ENCODE measurements around the gene ETNK1. TPM values are rescaled to one million over a fixed set of nuclear protein-coding genes. Genes with fewer than 3 reads are reported as not detected.
"Not testable (repeated sequence)": the region's sequence is repeated elsewhere in the genome, so short reads cannot be mapped to it uniquely, and the experiment has no call there.

ETNK1 gene
- total RNA-seq, 4 donors from 2014 or later = 16.7 to 145 (median 71.7) TPM

DNA sequence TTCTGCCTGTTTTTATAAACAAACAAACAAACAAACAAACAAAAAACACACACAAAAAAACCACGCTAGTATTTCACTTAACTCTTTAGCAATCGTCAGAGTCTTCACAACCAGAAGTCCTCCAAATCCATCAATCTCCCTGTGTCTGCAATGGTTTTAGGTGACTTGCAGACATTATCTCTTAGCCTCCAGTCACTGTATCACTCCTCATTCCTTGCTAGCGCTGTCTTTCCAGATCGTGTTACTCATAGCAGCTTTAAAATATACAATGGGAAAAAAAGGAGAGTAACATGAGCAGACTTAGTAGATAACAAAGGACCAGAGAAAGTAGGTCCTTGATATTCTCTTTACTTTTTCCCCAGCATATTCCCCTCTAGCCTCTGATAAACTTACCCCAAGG, 15.5 kb upstream of the ETNK1 start:
- intact Hi-C loops (cut with DNase I; ENCODE audit: low total_unique reads) = no loop called here
- no peaks in the 10 kb centered on the region for H3K27me3 ChIP-seq

DNA sequence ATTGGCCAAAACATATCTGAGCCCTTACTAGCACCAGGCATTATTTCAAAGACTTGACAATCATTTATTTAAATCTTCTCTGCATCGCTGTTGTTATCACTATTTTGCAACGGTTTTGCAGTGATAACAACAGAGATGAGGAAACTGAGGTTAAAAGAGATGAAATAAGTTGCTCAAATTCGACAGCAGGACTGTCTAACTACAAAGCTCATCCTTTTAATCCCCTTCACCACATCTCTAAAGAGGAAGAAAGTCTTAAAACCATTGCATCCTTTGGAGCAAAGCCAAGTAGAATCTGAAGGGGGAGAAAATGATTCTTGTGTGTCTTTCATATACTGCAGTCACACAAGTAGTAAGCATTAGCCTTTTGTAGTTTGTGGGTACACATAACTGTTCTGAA, 14.8 kb upstream of the ETNK1 start:
- intact Hi-C loops (cut with DNase I; ENCODE audit: low total_unique reads) = no loop called here
- Histone ChIP-seq H3K36me3 (no peaks in the 10 kb centered on the region), H3K9me3 (peaks cover 0 to 8% of the 10 kb centered on the region in 2 donors), H3K27ac (no peak overlapping the region), H3K4me3 (no peak overlapping the region), H3K27me3 (no peaks in the 10 kb centered on the region), H3K4me1 (no peaks in the 10 kb centered on the region)
- no peak for DNase-seq
- no peak for TF ChIP-seq POLR2A (IDR thresholded peaks at IDR 0.05)
- TF ChIP-seq, protein P1, sequence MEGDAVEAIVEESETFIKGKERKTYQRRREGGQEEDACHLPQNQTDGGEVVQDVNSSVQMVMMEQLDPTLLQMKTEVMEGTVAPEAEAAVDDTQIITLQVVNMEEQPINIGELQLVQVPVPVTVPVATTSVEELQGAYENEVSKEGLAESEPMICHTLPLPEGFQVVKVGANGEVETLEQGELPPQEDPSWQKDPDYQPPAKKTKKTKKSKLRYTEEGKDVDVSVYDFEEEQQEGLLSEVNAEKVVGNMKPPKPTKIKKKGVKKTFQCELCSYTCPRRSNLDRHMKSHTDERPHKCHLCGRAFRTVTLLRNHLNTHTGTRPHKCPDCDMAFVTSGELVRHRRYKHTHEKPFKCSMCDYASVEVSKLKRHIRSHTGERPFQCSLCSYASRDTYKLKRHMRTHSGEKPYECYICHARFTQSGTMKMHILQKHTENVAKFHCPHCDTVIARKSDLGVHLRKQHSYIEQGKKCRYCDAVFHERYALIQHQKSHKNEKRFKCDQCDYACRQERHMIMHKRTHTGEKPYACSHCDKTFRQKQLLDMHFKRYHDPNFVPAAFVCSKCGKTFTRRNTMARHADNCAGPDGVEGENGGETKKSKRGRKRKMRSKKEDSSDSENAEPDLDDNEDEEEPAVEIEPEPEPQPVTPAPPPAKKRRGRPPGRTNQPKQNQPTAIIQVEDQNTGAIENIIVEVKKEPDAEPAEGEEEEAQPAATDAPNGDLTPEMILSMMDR (IDR thresholded peaks at IDR 0.05) = no peak

More for the DNA sequence above, 15.5 kb upstream of the ETNK1 start:
- TF ChIP-seq, protein P1 (IDR thresholded peaks at IDR 0.05) = no peak
- TF ChIP-seq POLR2A (IDR thresholded peaks at IDR 0.05) = no peak
- Histone ChIP-seq H3K4me3 (no peak overlapping the region), H3K4me1 (no peaks in the 10 kb centered on the region), H3K36me3 (no peaks in the 10 kb centered on the region), H3K9me3 (peaks cover 0 to 8% of the 10 kb centered on the region in 2 donors), H3K27ac (no peak overlapping the region)
- no peak for DNase-seq

DNA sequence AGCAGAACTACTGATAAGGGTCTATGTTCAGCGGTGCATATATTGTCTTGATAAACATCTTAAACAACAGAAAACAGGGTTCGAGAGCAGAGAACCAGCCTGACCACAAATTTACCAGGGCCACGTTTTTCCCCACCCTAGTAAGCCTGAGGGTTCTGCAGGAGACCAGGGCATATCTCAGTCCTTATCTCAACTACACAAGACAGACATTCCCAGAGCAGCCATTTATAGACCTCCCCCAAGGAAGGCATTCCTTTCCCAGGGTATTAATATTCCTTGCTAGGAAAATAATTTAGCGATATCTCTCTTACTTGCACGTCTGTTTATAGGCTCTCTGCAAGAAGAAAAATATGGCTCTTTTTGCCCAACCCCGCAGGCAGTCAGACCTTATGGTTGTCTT, 12.1 kb upstream of the ETNK1 start:
- H3K9me3 ChIP-seq; intact Hi-C loops (cut with DNase I; ENCODE audit: low total_unique reads); H3K4me3 ChIP-seq; H3K27ac ChIP-seq; H3K27me3 ChIP-seq; H3K36me3 ChIP-seq; H3K4me1 ChIP-seq; DNase-seq: not testable (repeated sequence)

DNA sequence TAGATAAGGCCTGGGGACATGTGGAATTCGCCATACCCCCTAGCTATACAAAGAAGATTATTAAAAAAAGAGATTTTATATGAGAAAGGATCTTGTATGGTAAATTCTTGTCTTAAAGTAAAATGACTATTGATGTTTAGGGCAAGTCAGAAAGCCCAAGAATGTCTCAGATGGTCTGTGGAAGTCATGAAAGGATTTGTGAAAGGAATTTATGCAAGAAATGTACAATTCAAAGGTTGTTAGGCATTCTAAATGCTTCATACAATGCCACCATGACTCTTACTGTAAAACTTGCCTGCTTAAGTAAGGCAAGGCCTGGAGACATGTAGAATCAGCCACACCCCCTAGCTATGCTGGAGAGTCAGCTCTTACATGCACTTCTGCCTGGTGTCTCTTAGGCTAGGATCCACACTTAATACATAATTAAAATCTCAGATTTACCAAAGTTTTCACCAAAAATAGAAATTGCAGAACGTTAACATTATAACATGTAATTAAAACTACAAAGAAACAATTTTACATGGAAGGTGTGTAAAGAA, 8.9 kb upstream of the ETNK1 start:
- H3K4me1 ChIP-seq = no peaks in the 10 kb centered on the region
- no peak for TF ChIP-seq POLR2A (IDR thresholded peaks at IDR 0.05)
- TF ChIP-seq, protein P1 (IDR thresholded peaks at IDR 0.05) = no peak
- H3K27ac ChIP-seq = no peak overlapping the region

DNA sequence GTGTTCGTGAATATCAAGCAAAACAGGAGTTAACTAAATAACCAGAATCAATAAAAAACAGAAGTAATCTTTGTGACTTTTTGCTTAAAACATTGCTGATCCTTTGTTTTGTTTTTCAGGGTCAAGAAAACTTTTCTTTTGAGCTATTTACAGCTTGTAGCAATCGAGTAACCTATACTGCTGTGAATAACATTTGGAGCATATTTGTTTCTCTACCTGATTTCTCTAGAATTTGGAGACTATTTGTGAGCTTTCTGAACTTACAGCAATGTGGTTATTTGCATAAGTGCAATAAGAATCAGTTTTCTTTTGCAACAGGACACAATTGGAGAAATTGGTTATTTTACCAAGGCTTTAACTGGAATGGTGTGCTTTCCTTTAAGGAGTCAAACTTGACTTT, 7.3 kb upstream of the ETNK1 start:
- H3K36me3 ChIP-seq = no peaks in the 10 kb centered on the region
- H3K4me3 ChIP-seq = no peak overlapping the region
- intact Hi-C loops (cut with DNase I; ENCODE audit: low total_unique reads) = no loop called here
- no peaks in the 10 kb centered on the region for H3K27me3 ChIP-seq
- TF ChIP-seq POLR2A (IDR thresholded peaks at IDR 0.05) = no peak
- TF ChIP-seq, protein P1 (IDR thresholded peaks at IDR 0.05) = no peak
- H3K9me3 ChIP-seq = peaks cover 0 to 5% of the 10 kb centered on the region in 2 donors
- no peak for DNase-seq
- no peaks in the 10 kb centered on the region for H3K4me1 ChIP-seq
- H3K27ac ChIP-seq = no peak overlapping the region

More for the DNA sequence above, 8.9 kb upstream of the ETNK1 start:
- Histone ChIP-seq H3K36me3 (no peaks in the 10 kb centered on the region), H3K4me3 (no peak overlapping the region), H3K27me3 (no peaks in the 10 kb centered on the region), H3K9me3 (peaks cover 0 to 8% of the 10 kb centered on the region in 2 donors)
- DNase-seq = no peak
- intact Hi-C loops (cut with DNase I; ENCODE audit: low total_unique reads) = no loop called here

DNA sequence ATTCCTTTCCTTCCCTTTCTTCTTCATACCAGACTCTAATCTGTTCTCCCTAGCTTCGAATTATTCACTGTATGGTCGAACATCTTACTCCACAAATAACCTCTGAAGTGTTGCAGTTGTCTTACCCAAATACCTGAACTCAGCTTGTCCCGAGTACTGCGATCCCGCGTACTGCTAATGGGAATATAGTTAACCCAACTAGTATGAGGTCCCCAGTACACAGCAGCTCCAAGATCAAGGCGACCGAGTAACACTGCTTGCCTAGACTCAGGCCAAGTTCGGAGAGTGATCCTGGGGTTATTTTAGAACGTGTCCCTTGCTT, 462 bp upstream of the ETNK1 start:
- no peak for DNase-seq
- Histone ChIP-seq H3K4me3 (peak overlapping the region; percentile 94 to 95), H3K27me3 (no peaks in the 10 kb centered on the region), H3K36me3 (no peaks in the 10 kb centered on the region), H3K27ac (peak overlapping the region; percentile 98 to 99), H3K4me1 (no peaks in the 10 kb centered on the region), H3K9me3 (no peaks in the 10 kb centered on the region)
- TF ChIP-seq POLR2A (IDR thresholded peaks at IDR 0.05) = no peak
- TF ChIP-seq, protein P1 (IDR thresholded peaks at IDR 0.05) = no peak
- intact Hi-C loops (cut with DNase I; ENCODE audit: low total_unique reads) = no loop called here

Data from uterus (tissue), 4 donors.